Trophoblast cell (in vitro differentiated cells and primary cell): ENCODE measurements around the gene RAP1A.

Experiments used
- DNase-seq, 2 donors: peaks; one replicate each; pipeline ENCODE4 v3.0.0-alpha.2; 2016
- H2AFZ ChIP-seq: 2 replicates; pipeline ENCODE4 v1.6.1; 2013; ENCODE audit warnings: low read length, moderate library complexity, mild to moderate bottlenecking; ENCODE audit not compliant: insufficient read depth, poor library complexity
- H2AK5ac ChIP-seq: 2 replicates; pipeline ENCODE4 v1.6.1; 2013; ENCODE audit warnings: mild to moderate bottlenecking, low read length
- H2BK120ac ChIP-seq: 2 replicates; pipeline ENCODE4 v1.6.1; 2013; ENCODE audit warnings: low read length, mild to moderate bottlenecking, moderate library complexity; ENCODE audit not compliant: insufficient read depth, poor library complexity
- H2BK12ac ChIP-seq: 2 replicates; pipeline ENCODE4 v1.6.1; 2013; ENCODE audit warnings: mild to moderate bottlenecking, low read length, moderate library complexity
- H2BK5ac ChIP-seq: 2 replicates; pipeline ENCODE4 v1.6.1; 2013; ENCODE audit warnings: low read length, low read depth, moderate library complexity, mild to moderate bottlenecking; ENCODE audit not compliant: poor library complexity
- H3K14ac ChIP-seq: 2 replicates; pipeline ENCODE4 v1.6.1; 2013; ENCODE audit warnings: mild to moderate bottlenecking, low read length
- H3K18ac ChIP-seq: 2 replicates; pipeline ENCODE4 v1.6.1; 2013; ENCODE audit warnings: mild to moderate bottlenecking, low read length
- H3K23ac ChIP-seq: 2 replicates; pipeline ENCODE4 v1.6.1; 2013; ENCODE audit warnings: low read length
- H3K27ac ChIP-seq: 2 replicates; pipeline ENCODE4 v1.5.1; 2013; ENCODE audit warnings: low read depth, mild to moderate bottlenecking, inconsistent platforms, low read length, moderate library complexity
- H3K27me3 ChIP-seq: 2 replicates; pipeline ENCODE4 v1.6.1; 2013; ENCODE audit warnings: inconsistent platforms, mild to moderate bottlenecking, low read length, moderate library complexity; ENCODE audit not compliant: insufficient read depth
- H3K36me3 ChIP-seq, 2 experiments: 1 replicate in 1 of 2; 2 replicates in 1 of 2; pipeline ENCODE4 v1.6.1; 2013; ENCODE audit warnings: low read length in 2 of 2, mild to moderate bottlenecking in 2 of 2, moderate library complexity in 1 of 2; ENCODE audit not compliant: insufficient read depth in 2 of 2, control insufficient read depth in 1 of 2
- H3K4ac ChIP-seq: 2 replicates; pipeline ENCODE4 v1.6.1; 2013; ENCODE audit warnings: low read depth, mild to moderate bottlenecking, low read length, moderate library complexity
- H3K4me1 ChIP-seq, 2 experiments: 1 replicate in 1 of 2; 2 replicates in 1 of 2; pipeline ENCODE4 v1.6.1; 2013; ENCODE audit warnings: low read length in 2 of 2, mild to moderate bottlenecking in 2 of 2, moderate library complexity in 1 of 2; ENCODE audit not compliant: insufficient read depth in 2 of 2, control insufficient read depth in 1 of 2
- H3K4me2 ChIP-seq: 2 replicates; pipeline ENCODE4 v1.6.1; 2013; ENCODE audit warnings: inconsistent platforms, mild to moderate bottlenecking, low read length, moderate library complexity
- H3K4me3 ChIP-seq: 2 replicates; pipeline ENCODE4 v1.5.1; 2013; ENCODE audit warnings: mild to moderate bottlenecking, low read depth, low read length, inconsistent platforms
- H3K79me1 ChIP-seq: one replicate; pipeline ENCODE4 v1.6.1; 2013; ENCODE audit warnings: low read length
- H3K79me2 ChIP-seq: 2 replicates; pipeline ENCODE4 v1.6.1; 2013; ENCODE audit warnings: low read length, mild to moderate bottlenecking; ENCODE audit not compliant: control insufficient read depth, insufficient read depth, poor library complexity
- H3K9ac ChIP-seq: 2 replicates; pipeline ENCODE4 v1.6.1; 2013; ENCODE audit warnings: mild to moderate bottlenecking, low read length
- H3K9me3 ChIP-seq: 2 replicates; pipeline ENCODE4 v1.6.1; 2013; ENCODE audit warnings: low read depth, mild to moderate bottlenecking, control low read depth, inconsistent platforms, low read length; ENCODE audit not compliant: insufficient read depth
- H4K12ac ChIP-seq: 2 replicates; pipeline ENCODE4 v1.6.1; 2013; ENCODE audit warnings: low read depth, mild to moderate bottlenecking, low read length, moderate library complexity
- H4K8ac ChIP-seq: 2 replicates; pipeline ENCODE4 v1.6.1; 2013; ENCODE audit warnings: low read depth, mild to moderate bottlenecking, low read length, moderate library complexity
- H4K91ac ChIP-seq: one replicate; pipeline ENCODE4 v1.6.1; 2013; ENCODE audit warnings: low read depth, mild to moderate bottlenecking, low read length, moderate library complexity
- WGBS: extraction: QIAGEN DNeasy Blood & Tissue Kit; methylation state at CpG from one replicate; pipeline ENCODE4 v1.1.7; 2013; ENCODE audit warnings: missing lambda C conversion rate; ENCODE audit not compliant: insufficient read length, insufficient coverage; ENCODE audit errors: extremely low coverage; 5-methylcytosine and 5-hydroxymethylcytosine counted together

Gene RAP1A

GRCh38 chr1:111622166-111622565 is 2.6 kb downstream of the RAP1A start:
- H3K4ac ChIP-seq = peak overlapping the region; percentile 83
- H3K36me3 ChIP-seq = no peaks in the 10 kb centered on the region
- peaks cover 8% of the 10 kb centered on the region for H3K79me2 ChIP-seq
- H2AFZ ChIP-seq = no peak overlapping the region
- no peak overlapping the region for H3K18ac ChIP-seq
- H3K4me3 ChIP-seq = no peak overlapping the region
- peaks cover 0 to 3% of the 10 kb centered on the region in 2 experiments for H3K4me1 ChIP-seq
- no peak overlapping the region for H3K9ac ChIP-seq
- H4K8ac ChIP-seq = no peak overlapping the region
- H4K91ac ChIP-seq = no peak overlapping the region
- no peak overlapping the region for H3K27ac ChIP-seq
- no peak overlapping the region for H2AK5ac ChIP-seq
- H2BK5ac ChIP-seq = no peak overlapping the region
- H3K79me1 ChIP-seq = peaks cover 11% of the 10 kb centered on the region
- no peaks in the 10 kb centered on the region for H3K9me3 ChIP-seq
- no peaks in the 10 kb centered on the region for H3K27me3 ChIP-seq
- H3K4me2 ChIP-seq = no peak overlapping the region
- no peak overlapping the region for H2BK12ac ChIP-seq
- no peak overlapping the region for H3K23ac ChIP-seq
- no peak overlapping the region for H2BK120ac ChIP-seq
- no peak for DNase-seq
- H3K14ac ChIP-seq = no peak overlapping the region
- H4K12ac ChIP-seq = no peak overlapping the region

DNA sequence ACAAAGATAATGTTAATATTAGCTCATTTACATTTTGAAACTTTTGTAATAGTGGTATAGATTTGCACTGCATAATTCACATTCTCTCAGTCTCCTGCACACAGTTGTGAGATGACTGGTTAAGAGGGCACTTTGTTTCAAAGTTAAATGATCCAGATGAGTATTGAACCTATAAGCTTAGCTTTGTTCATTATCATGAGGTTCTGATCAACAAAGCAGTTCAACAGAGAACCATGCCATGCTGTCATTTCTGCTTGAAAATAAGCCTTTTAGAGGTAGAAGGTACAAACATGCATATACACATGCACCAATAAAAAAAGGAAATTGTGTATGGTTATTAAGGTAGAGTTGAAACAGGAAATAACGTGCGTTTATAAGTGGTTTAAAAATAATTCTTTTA is 4.8 kb downstream of the RAP1A start:
- peaks cover 8% of the 10 kb centered on the region for H3K79me2 ChIP-seq
- H2AK5ac ChIP-seq = no peak overlapping the region
- no peak overlapping the region for H3K4me2 ChIP-seq
- no peak overlapping the region for H2BK5ac ChIP-seq
- H3K23ac ChIP-seq = no peak overlapping the region
- no peak overlapping the region for H4K12ac ChIP-seq
- no peak overlapping the region for H3K4me3 ChIP-seq
- no peaks in the 10 kb centered on the region for H3K27me3 ChIP-seq
- no peak overlapping the region for H3K4ac ChIP-seq
- no peak overlapping the region for H4K8ac ChIP-seq
- H3K9ac ChIP-seq = no peak overlapping the region
- no peaks in the 10 kb centered on the region for H3K4me1 ChIP-seq
- H2BK12ac ChIP-seq = no peak overlapping the region
- H3K14ac ChIP-seq = no peak overlapping the region
- no peak for DNase-seq
- no peak overlapping the region for H3K18ac ChIP-seq
- no peak overlapping the region for H4K91ac ChIP-seq
- no CpG with 5 or more reads among the region's 2 CpGs for WGBS
- H3K36me3 ChIP-seq = no peaks in the 10 kb centered on the region
- H2AFZ ChIP-seq = no peak overlapping the region
- H3K27ac ChIP-seq = no peak overlapping the region
- no peak overlapping the region for H2BK120ac ChIP-seq
- H3K9me3 ChIP-seq = no peaks in the 10 kb centered on the region
- H3K79me1 ChIP-seq = peaks cover 7% of the 10 kb centered on the region

GRCh38 chr1:111625276-111625675 is 5.7 kb downstream of the RAP1A start:
- Histone ChIP-seq H3K36me3 (no peaks in the 10 kb centered on the region), H4K12ac (no peak overlapping the region), H4K91ac (no peak overlapping the region), H4K8ac (no peak overlapping the region), H3K23ac (no peak overlapping the region), H2BK12ac (no peak overlapping the region), H3K79me1 (peaks cover 1% of the 10 kb centered on the region), H2AFZ (no peak overlapping the region), H3K14ac (no peak overlapping the region), H3K4ac (no peak overlapping the region), H3K27ac (no peak overlapping the region), H3K9ac (no peak overlapping the region), H3K9me3 (no peaks in the 10 kb centered on the region), H3K4me3 (no peak overlapping the region), H2BK120ac (no peak overlapping the region), H3K4me2 (no peak overlapping the region), H3K79me2 (peaks cover 3% of the 10 kb centered on the region), H3K18ac (no peak overlapping the region), H3K4me1 (no peaks in the 10 kb centered on the region), H2AK5ac (no peak overlapping the region), H2BK5ac (no peak overlapping the region), H3K27me3 (no peaks in the 10 kb centered on the region)
- WGBS = no CpG with 5 or more reads among the region's 1 CpG
- DNase-seq = no peak

GRCh38 chr1:111628153-111628552 is 8.6 kb downstream of the RAP1A start:
- no peaks in the 10 kb centered on the region for H3K36me3 ChIP-seq

More at GRCh38 chr1:111628153-111628552, 8.6 kb downstream of the RAP1A start:
- WGBS = no CpG with 5 or more reads among the region's 2 CpGs
- Histone ChIP-seq H2BK5ac (no peak overlapping the region), H3K9me3 (no peaks in the 10 kb centered on the region), H4K12ac (no peak overlapping the region), H3K79me1 (no peaks in the 10 kb centered on the region), H4K91ac (no peak overlapping the region), H3K18ac (no peak overlapping the region), H3K4ac (no peak overlapping the region), H2BK120ac (no peak overlapping the region), H3K79me2 (no peaks in the 10 kb centered on the region), H2AK5ac (no peak overlapping the region), H3K27ac (no peak overlapping the region), H2AFZ (no peak overlapping the region), H3K9ac (no peak overlapping the region), H4K8ac (no peak overlapping the region), H3K27me3 (no peaks in the 10 kb centered on the region), H3K4me2 (no peak overlapping the region), H3K4me3 (no peak overlapping the region), H3K14ac (no peak overlapping the region), H3K4me1 (no peaks in the 10 kb centered on the region), H3K23ac (no peak overlapping the region), H2BK12ac (no peak overlapping the region)
- no peak for DNase-seq
